Measurements from ENCODE around the gene ANGEL2. TPM values are rescaled to one million over a fixed set of nuclear protein-coding genes. Genes with fewer than 3 reads are reported as not detected.
"Not testable (repeated sequence)": the region's sequence is repeated elsewhere in the genome, so short reads cannot be mapped to it uniquely, and the experiment has no call there.

ANGEL2 gene
- total RNA-seq, 1 experiment from 2014 or later = 34.8 TPM

GRCh38 chr1:213032651-213033050 is 17.0 kb upstream of the ANGEL2 start:
- intact Hi-C loops (cut with micrococcal nuclease; ENCODE audit: unreplicated experiment) (no loop called here), in situ Hi-C loops (cut with HindIII; ENCODE audit: low pct_unique_long_range_greater_than_20kb, low sequenced_read_pairs) (no loop called here)
- Histone ChIP-seq H3K4me3 (ENCODE audit: low read depth in 2 of 2, low read length in 2 of 2) (no peak overlapping the region), H3K36me3 (ENCODE audit: control insufficient read depth, insufficient read depth, low read length) (no peaks in the 10 kb centered on the region), H3K4me1 (ENCODE audit: control insufficient read depth, insufficient read depth, low read length) (no peaks in the 10 kb centered on the region), H3K27me3 (ENCODE audit: control insufficient read depth, insufficient read depth, low read length) (no peaks in the 10 kb centered on the region; the same call in 1 of the 2 replicates), H3K9me3 (ENCODE audit: control insufficient read depth, insufficient read depth, low read depth, low read length) (no peaks in the 10 kb centered on the region), H3K27ac (ENCODE audit: low read length) (no peak overlapping the region)
- no peak for ATAC-seq
- ChIA-PET POLR2A (no interaction called here), CTCF (no interaction called here)
- DNase-seq (ENCODE audit: low read depth, low spot score) = no peak
- BruUV-seq (replicated peaks) = no TSS peak
- no peak for TF ChIP-seq SIN3A (IDR thresholded peaks at IDR 0.05; ENCODE audit: borderline replicate concordance, insufficient read depth, low read depth, low read length)
- no peak for TF ChIP-seq CTCF (IDR thresholded peaks at IDR 0.05)
- TF ChIP-seq POLR2AphosphoS5 (IDR thresholded peaks at IDR 0.05; ENCODE audit: low read depth, low read length) = no peak
- TF ChIP-seq, protein P1, sequence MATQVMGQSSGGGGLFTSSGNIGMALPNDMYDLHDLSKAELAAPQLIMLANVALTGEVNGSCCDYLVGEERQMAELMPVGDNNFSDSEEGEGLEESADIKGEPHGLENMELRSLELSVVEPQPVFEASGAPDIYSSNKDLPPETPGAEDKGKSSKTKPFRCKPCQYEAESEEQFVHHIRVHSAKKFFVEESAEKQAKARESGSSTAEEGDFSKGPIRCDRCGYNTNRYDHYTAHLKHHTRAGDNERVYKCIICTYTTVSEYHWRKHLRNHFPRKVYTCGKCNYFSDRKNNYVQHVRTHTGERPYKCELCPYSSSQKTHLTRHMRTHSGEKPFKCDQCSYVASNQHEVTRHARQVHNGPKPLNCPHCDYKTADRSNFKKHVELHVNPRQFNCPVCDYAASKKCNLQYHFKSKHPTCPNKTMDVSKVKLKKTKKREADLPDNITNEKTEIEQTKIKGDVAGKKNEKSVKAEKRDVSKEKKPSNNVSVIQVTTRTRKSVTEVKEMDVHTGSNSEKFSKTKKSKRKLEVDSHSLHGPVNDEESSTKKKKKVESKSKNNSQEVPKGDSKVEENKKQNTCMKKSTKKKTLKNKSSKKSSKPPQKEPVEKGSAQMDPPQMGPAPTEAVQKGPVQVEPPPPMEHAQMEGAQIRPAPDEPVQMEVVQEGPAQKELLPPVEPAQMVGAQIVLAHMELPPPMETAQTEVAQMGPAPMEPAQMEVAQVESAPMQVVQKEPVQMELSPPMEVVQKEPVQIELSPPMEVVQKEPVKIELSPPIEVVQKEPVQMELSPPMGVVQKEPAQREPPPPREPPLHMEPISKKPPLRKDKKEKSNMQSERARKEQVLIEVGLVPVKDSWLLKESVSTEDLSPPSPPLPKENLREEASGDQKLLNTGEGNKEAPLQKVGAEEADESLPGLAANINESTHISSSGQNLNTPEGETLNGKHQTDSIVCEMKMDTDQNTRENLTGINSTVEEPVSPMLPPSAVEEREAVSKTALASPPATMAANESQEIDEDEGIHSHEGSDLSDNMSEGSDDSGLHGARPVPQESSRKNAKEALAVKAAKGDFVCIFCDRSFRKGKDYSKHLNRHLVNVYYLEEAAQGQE (IDR thresholded peaks at IDR 0.05; ENCODE audit: insufficient read depth in 1 of 2, low read depth in 2 of 2, low read length in 1 of 2) = no peak
- no peak for TF ChIP-seq TCF7L2 (IDR thresholded peaks at IDR 0.05; ENCODE audit: low read depth, low read length)

DNA sequence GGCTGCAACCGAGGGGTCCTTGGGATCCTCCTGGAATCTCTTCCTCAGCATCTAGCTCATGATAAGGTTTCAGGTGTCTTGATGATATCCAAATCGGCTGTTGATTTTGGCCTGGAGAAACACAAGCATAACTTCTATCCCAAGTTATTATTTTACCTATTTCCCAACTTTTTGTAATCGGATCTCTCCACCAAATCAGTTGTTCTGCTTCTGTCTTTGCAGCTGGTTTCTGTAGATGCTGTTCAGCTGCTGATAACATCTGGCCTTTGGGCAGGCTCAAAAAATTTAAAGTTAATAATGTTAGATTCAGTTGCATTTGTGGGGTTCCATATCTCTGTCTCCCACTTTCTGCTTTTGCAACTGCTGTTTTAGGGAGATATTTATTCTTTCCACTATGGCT is 11.4 kb upstream of the ANGEL2 start:
- H3K36me3 ChIP-seq (ENCODE audit: control insufficient read depth, insufficient read depth, low read length); intact Hi-C loops (cut with micrococcal nuclease; ENCODE audit: unreplicated experiment); BruUV-seq (replicated peaks); POLR2A ChIA-PET; DNase-seq (ENCODE audit: low read depth, low spot score); H3K27me3 ChIP-seq (ENCODE audit: control insufficient read depth, insufficient read depth, low read length); ATAC-seq; in situ Hi-C loops (cut with HindIII; ENCODE audit: low pct_unique_long_range_greater_than_20kb, low sequenced_read_pairs); H3K4me3 ChIP-seq (ENCODE audit: low read depth in 2 of 2, low read length in 2 of 2); H3K9me3 ChIP-seq (ENCODE audit: control insufficient read depth, insufficient read depth, low read depth, low read length); H3K4me1 ChIP-seq (ENCODE audit: control insufficient read depth, insufficient read depth, low read length); CTCF ChIA-PET; H3K27ac ChIP-seq (ENCODE audit: low read length): not testable (repeated sequence)

DNA sequence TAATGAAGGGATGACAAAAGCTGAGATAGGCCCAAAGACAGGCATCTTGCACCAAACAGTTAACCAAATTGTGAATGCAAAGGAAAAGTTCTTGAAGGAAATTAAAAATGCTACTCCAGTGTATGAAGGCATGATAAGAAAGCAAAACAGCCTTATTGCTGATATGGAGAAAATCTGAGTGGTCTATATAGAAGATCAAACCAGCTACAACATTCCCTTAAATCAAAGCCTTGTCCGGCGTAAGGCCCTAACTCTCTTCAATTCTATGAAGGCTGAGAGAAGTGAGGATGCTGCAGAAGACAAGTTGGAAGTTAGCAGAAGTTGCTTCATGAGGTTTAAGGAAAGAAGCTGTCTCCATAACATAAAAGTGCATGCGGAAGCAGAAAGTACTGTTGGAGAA is 4.3 kb upstream of the ANGEL2 start:
- no TSS peak for BruUV-seq (replicated peaks)
- CTCF ChIA-PET = interaction anchor here (0.5 kb wide), 1 partner anchor 49 kb away, joined by 5 read pairs; no protein-coding TSS in a partner anchor

More for the DNA sequence above, 4.3 kb upstream of the ANGEL2 start:
- Histone ChIP-seq H3K27ac (ENCODE audit: low read length) (no peak overlapping the region), H3K4me3 (ENCODE audit: low read depth in 2 of 2, low read length in 2 of 2) (no peak overlapping the region), H3K9me3 (ENCODE audit: control insufficient read depth, insufficient read depth, low read depth, low read length) (no peaks in the 10 kb centered on the region; the same call in 1 of the 2 replicates), H3K27me3 (ENCODE audit: control insufficient read depth, insufficient read depth, low read length) (no peaks in the 10 kb centered on the region; the same call in 1 of the 2 replicates), H3K36me3 (ENCODE audit: control insufficient read depth, insufficient read depth, low read length) (no peaks in the 10 kb centered on the region; the same call in 1 of the 2 replicates), H3K4me1 (ENCODE audit: control insufficient read depth, insufficient read depth, low read length) (no peaks in the 10 kb centered on the region; the same call in 1 of the 2 replicates)
- intact Hi-C loops (cut with micrococcal nuclease; ENCODE audit: unreplicated experiment) (no loop called here), in situ Hi-C loops (cut with HindIII; ENCODE audit: low pct_unique_long_range_greater_than_20kb, low sequenced_read_pairs) (no loop called here)
- no peak for TF ChIP-seq SIN3A (IDR thresholded peaks at IDR 0.05; ENCODE audit: borderline replicate concordance, insufficient read depth, low read depth, low read length)
- no peak for TF ChIP-seq CTCF (IDR thresholded peaks at IDR 0.05)
- TF ChIP-seq POLR2AphosphoS5 (IDR thresholded peaks at IDR 0.05; ENCODE audit: low read depth, low read length) = no peak
- TF ChIP-seq, protein P1 (IDR thresholded peaks at IDR 0.05; ENCODE audit: insufficient read depth in 1 of 2, low read depth in 2 of 2, low read length in 1 of 2) = no peak
- no peak for TF ChIP-seq TCF7L2 (IDR thresholded peaks at IDR 0.05; ENCODE audit: low read depth, low read length)
- no peak for DNase-seq (ENCODE audit: low read depth, low spot score)
- POLR2A ChIA-PET = no interaction called here
- ATAC-seq = no peak

Data from Panc1 (cell line).